Activated CD4-positive, alpha-beta T cell treated with anti-CD3 and anti-CD28 coated beads, Interleukin-10, Interleukin-2, amounts not matched to agents 100 ng/mL and 50 ng/mL, durations not matched to agents 16 hours and 8 hours (primary cell): ENCODE data around the gene TRIO.
"Not testable (repeated sequence)": the region's sequence is repeated elsewhere in the genome, so short reads cannot be mapped to it uniquely, and the experiment has no call there.

Source experiments
- DNase-seq: peaks from one replicate; pipeline ENCODE4 v3.0.0-alpha.2; 2020

Gene TRIO

GRCh38 chr5:14142827-14143545, at the start of gene TRIO:
Gene TRIO, plus strand, starts transcription at chr5:14143342. Its CDS starts 384 bp downstream, at chr5:14143726.
- peak; percentile 79 for DNase-seq

GRCh38 chr5:14097380-14097779, 45.8 kb upstream of the TRIO start:
- not testable (repeated sequence) for DNase-seq

- no peak for DNase-seq
Measured at GRCh38 chr5:14097998-14098471, 45.1 kb upstream of the TRIO start.

- DNase-seq, result no peak
Measured at GRCh38 chr5:14100281-14100680, 42.9 kb upstream of the TRIO start.

- DNase-seq, result no peak
Measured at GRCh38 chr5:14101922-14102321, 41.2 kb upstream of the TRIO start.

GRCh38 chr5:14102666-14103065, 40.5 kb upstream of the TRIO start:
- no peak for DNase-seq

GRCh38 chr5:14105718-14106410, 37.3 kb upstream of the TRIO start:
- no peak for DNase-seq

GRCh38 chr5:14107536-14107935, 35.6 kb upstream of the TRIO start:
- DNase-seq, result no peak

GRCh38 chr5:14108170-14108996, 34.8 kb upstream of the TRIO start:
- DNase-seq, result peak; percentile 62

GRCh38 chr5:14109041-14109747, 33.9 kb upstream of the TRIO start:
- peak; percentile 83 for DNase-seq

GRCh38 chr5:14109771-14110170, 33.4 kb upstream of the TRIO start:
- no peak for DNase-seq

GRCh38 chr5:14110196-14110595, 32.9 kb upstream of the TRIO start:
- DNase-seq, result no peak

GRCh38 chr5:14110680-14111079, 32.5 kb upstream of the TRIO start:
- DNase-seq, result no peak

GRCh38 chr5:14112998-14113652, 30.0 kb upstream of the TRIO start:
- no peak for DNase-seq

- DNase-seq, result no peak
Measured at GRCh38 chr5:14114615-14115251, 28.4 kb upstream of the TRIO start.

- no peak for DNase-seq
Measured at GRCh38 chr5:14115323-14115895, 27.7 kb upstream of the TRIO start.

- no peak for DNase-seq
Measured at GRCh38 chr5:14118551-14119320, 24.4 kb upstream of the TRIO start.

- DNase-seq, result no peak
Measured at GRCh38 chr5:14120176-14120575, 23.0 kb upstream of the TRIO start.

- DNase-seq, result no peak
Measured at GRCh38 chr5:14121552-14121951, 21.6 kb upstream of the TRIO start.

- DNase-seq, result no peak
Measured at GRCh38 chr5:14122089-14122488, 21.1 kb upstream of the TRIO start.

GRCh38 chr5:14123551-14123950, 19.6 kb upstream of the TRIO start:
- DNase-seq, result no peak
